Suppressor macrophage treated with lipopolysaccharide for 4 hours (primary cell): Measurements from ENCODE around the gene RAB44.
"Not testable (repeated sequence)": the region's sequence is repeated elsewhere in the genome, so short reads cannot be mapped to it uniquely, and the experiment has no call there.

Experiments used
- DNase-seq: peaks from one replicate; pipeline ENCODE4 v3.0.0-alpha.2; 2020

RAB44 gene

DNA sequence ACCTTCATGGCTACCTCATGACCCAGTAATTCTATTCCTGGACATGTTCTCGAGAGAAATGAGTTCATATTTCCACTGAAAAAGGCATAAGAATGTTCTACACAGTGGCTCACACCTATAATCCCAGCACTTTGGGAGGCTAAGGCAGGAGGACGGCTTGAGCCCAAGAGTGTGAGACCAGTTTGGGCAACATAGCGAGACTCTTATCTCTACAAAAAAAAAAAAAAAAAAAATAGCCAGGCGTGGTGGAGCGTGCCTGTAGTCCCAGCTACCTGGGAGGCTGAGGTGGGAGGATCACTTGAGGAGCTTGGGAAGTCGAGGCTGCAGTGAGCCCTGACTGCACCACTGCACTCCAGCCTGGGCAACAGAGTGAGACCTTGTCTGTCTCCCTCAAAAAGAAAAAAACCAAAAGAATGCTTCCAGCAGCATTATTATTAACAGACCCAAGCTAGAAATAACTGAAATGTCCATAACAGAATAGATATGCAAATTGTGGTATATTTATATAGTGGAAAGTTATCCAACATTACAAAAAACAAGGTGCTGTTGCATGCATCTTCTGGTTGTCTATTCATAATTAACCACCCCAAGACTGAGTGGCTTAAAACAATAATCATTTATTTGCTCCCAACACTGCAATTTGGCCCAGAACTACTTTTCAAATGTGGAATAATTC, 9.4 kb upstream of the RAB44 start:
- no peak for DNase-seq

DNA sequence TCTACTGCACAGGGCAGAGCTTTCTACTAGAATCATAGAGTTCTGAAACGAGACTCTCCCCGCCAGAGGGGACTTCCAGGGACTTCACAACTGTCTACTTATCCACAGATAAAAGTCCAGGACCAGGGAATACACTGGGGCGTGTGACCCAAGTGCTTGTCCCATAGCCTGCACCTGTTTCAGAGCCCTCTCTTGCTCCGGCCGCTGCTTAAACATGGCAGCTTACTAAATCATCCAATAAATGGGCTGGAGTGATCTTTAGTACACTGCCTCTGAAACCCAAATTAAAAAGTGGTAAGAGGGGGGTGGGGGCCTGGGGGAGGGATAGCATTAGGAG, 8.9 kb upstream of the RAB44 start:
- DNase-seq, result no peak

DNA sequence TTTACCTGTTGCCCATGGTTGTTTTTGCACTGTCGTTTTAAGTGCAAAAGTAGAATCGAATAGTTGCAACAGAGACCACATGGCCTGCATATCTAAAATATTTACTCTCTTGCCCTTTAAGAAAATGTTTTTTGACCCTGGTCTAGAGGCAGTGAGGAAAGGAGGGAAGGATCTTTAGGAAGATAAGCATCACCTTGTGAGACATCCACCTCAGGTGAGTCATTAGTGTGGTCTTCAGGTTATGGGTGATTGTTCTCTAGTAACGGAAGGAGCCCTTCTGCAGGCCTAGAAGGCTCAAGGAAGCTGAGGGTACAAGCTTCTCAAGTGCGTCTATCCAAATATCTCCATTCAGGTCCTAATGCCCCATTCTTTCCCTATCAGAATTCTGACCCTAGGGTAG, 6.6 kb upstream of the RAB44 start:
- no peak for DNase-seq

DNA sequence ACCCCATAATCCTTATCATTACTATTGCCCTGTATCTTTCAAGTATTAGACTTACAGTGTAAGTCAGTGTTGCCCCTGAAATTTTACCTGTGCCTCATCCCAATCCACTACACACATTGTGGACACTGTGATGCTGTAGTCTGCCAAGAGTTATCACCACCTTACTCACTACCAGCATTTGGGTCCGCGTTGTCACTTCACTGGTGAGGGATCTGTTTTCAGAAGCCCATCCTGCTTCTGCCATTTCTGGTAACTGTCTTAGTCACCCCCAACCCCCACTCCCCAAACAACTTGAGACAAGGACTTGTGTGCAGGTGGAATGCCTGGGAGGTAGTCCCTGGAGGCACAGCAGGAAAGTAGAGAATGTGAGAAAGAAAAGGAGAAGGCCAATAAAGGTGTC, 6.0 kb upstream of the RAB44 start:
- no peak for DNase-seq

DNA sequence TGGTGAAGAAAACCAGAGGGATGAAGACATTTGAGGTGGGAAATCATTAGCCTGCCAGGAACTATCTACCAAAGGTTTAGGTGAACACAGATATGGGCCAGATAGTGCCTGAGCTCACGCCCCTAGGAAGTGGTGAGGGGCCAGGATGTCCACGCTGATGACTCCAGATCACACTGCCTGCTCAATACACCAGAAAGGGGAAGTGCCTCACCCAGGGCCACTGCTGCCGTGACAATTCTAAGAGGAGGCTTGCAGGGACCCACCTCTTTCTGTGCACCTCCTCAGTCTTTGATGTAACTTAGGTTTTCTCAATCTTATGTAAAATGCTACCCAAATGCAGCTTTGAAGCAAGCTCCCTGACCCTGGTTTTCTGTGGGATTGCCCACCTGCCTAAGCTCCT, 5.4 kb upstream of the RAB44 start:
- DNase-seq, result peak; percentile 76

DNA sequence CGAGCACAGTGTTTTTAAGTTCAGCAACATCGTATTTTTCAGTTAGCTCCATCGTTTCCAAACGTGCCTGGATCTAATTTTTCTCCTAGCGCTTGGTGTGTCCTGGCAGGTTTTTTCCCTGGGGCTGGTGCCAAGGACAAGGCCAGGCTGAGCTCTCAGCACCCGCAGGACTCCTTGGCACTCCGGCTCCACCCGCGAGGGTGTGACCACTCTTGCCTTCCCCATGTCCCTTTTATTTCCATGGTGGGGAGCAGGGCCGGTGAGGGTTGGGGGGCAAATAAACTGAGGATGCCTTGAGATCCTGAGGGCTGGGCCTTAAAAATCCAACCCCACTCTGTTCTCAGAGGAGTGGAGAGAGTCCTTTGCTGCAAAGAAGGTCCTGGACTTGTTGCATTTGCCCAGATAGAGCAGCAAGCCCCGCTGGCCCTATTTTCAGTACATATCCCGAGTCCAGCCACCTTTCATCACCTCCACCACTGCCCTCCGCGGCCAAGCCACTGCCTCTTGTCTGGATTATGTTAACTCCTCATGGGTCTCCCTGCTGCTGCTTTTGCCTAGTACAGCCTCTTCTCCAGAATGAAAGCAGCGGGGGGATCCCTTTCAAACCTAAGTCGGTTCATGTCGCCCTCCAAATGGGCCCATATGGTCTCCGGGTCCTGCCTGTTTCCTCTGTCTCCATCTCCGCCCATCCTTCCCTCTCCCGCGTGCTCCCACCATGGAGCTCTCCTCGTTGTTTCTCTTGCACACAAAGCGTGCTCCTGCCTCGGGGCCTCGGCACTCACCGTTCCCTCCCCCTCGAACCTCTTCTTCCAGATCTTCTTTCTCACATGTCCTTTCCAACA, 4.5 kb upstream of the RAB44 start:
- no peak for DNase-seq

DNA sequence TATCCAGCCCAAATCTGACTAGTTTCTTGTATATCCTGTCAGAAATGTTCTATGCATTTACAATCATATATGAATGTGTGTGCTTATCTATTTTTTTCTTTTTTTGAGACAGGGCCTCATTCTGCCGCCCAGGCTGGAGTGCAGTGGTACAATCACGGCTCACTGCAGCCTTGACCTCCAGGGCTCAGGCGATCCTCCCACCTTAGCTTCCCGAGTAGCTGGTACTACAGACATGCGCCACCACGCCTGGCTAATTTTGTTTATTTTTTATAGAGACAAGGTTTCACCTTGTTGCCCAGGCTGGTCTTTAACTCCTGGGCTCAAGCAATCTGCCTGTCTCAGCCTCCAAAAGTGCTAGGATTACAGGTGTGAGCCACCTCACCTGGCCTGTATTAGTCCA, 3.0 kb upstream of the RAB44 start:
- no peak for DNase-seq

DNA sequence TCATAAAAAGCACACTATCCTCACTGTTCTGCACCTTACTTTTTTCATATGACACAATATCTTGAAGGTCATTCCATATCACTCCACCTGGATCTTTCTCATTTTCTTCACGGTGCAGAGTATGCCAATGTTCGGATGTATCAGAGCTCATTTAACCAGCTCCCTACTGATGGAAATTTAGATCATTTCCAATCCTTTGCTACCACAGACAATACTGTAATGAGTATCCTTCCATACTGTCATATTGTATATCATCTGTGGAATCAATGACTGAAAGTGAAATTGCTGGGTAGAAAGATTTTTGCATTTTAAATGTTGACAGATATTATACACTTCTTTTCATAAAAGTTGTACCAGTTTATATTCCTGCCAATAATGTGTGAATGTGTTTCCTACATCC, 2.2 kb upstream of the RAB44 start:
- no peak for DNase-seq

DNA sequence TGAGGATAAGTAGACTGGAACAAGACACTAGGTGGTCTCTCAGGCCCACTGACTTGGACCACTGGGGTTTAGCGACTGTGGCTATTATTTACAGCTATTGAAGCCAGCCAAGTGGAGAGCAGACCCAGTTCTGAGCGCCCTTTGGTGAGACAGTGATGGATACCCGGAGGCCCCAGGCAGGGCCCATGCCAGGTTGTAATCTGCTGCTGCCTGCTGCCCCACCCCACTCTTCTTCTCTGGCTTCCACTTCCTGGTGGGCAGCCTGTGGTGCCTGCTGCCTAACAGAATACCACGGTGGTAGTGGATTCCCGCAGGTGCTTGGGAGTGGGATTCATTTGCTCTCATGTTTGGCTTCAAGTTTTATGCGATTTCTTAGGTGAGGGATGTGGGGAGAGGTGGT, 570 bp downstream of the RAB44 start:
- no peak for DNase-seq

DNA sequence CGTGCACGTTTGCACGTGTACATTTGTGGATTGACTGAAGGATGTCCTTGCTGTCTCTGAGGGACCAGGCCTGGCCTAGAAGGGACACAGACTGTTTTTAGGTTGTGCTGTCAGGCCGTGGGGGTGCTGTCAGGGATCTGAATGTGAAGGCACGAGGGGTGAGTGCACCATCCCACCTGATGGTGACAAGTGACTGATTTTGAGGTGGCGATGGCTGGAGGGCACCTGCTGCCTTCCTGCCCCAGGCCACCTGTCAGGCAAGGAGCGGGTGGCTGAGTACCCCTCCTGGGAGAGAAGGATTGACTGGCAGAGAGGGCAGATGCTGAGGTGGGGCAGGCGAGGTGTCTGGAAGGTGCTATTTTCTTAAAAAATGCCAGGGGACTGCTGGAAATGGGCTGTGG, 1.2 kb downstream of the RAB44 start:
- no peak for DNase-seq

DNA sequence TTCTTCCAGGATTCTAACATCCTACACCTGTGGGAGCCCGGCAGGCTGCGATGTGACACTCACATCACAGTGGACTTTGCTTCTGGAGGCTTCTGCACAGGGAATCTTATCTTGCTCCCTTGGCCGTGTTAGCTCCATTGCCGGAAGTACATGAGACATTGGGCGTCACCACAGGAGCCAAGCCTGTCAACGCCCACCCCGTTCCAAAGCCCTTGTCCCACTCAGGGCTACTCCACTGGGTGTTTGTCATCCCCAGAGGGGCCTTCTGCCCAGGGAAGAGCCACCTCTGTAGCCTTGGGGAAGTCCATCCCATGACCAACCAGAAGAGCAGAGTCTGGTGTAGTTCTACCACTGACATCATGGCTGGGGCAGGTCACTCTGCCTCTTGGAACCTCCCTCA, 1.7 kb downstream of the RAB44 start:
- no peak for DNase-seq

DNA sequence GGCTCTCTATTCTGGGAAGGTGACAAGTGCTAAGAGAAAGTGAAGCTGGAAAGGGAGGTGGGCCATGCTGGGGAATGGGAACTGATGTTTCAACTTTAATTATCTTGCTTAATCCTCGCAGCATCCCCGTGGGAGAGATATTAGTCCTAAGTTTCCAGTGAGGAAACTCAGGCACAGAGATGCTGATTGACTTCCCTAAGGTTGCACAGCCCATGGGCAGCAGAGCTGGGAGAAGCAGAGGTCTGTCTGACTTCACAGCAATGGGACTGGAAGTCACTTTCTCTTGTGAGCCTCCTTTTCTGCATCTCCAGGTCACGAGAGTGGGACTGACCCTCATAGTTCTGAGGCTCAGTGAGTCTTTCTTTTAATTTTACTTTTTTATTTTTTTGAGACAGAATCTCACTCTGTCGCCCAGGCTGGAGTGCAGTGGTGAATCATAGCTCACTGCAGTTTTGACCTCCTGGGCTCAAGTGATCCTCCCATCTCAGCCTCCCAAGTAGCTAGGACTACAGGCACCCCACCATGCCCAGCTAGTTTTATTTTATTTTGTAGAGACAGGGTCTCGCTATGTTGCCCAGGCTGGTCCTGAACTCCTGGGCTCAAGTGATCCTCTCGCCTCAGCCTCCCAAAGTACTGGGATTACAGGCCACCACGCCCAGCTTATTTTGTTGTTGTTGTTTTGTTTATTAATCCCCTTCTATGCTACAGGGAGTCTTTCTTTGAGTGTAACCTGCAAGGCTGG, 2.6 kb downstream of the RAB44 start:
- no peak for DNase-seq

DNA sequence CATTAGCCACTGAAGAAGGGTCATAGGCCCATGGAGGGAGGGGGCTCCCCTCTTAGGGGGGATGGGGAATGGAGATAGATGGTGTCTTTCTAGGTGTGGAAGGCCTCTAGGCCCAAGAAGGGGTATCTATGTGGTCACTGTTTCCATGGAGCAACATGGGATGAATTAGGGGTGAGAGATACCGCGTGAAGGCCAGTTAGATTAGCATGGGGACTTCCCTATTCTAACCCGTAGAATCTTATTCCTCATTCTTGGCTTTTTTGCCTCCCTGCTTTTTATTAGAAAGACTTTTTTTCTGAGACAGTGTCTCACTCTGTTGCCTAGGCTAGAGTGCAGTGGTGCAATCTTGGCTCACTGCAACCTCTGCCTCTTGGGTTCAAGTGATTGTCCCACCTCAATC, 3.2 kb downstream of the RAB44 start:
- peak; percentile 64 for DNase-seq

DNA sequence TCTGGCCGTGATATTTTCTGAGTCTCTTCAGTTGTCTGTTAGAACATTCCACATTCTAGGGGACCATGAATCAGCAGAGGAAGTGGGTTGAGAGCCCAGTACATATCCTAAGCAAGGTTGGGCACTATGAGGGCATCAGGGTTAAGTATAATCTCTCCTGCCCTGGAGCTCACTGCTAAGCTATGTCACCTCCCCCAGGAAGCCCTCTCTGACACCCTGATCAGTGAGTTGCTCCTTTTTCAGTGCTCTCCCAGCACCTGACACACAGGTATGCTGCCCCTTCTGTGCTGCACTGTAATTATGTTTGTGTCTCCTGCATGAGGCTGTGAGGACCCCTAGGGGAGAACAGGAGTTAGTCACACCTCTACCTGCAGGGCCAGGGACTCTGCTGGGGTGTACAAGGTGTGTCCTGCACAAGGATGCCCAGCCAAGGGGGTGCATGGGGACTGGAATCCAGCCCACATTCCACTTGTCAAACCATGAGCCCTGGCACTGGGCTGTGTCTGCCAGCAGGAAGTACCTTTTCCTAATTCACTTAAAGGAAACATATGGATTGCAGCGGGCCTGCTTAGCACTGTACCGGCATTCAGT, 3.9 kb downstream of the RAB44 start:
- no peak for DNase-seq

DNA sequence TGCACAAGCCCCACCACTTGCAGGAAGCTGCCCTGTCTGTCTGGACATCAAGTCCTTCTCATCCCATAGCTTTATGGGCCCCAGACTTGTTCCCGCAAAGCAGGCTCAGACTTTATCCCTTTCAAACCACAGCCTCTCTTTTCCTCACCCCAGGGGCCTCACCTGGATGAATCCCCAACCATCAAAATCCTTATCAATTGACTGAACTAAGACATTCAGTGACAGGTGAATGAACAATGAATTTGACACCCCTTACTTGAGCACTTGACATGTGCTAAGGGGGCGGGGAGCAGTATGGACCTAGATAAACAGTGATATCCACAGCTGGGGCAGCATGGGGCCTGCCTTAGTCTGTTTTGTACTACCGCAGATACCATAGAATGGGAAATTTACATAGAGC, 5.0 kb downstream of the RAB44 start:
- no peak for DNase-seq

DNA sequence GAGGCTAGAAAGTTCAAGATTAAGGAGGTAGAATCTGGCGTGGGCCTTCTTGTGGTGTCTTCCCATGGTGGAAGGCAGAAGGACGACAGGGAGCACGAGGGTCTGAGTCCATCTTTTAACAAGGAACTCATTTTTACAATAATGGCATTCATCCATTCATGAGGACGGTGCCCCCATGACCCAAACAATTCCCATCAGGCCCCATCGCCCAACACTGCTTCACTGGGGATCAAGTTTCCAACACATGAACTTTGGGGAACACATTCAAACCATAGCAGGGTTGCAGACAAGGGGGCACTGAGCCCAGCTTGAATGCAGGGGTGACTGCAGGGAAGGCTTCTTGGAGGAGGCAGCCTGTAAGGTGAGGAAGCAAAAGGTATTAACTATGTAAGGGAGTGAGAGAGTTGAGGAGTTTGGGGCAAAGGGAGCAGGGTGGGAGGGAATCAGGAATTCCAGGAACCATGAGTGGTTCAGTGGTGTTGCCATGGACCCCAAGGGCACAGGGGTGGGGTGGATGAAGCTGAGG, 5.5 kb downstream of the RAB44 start:
- DNase-seq, result no peak

DNA sequence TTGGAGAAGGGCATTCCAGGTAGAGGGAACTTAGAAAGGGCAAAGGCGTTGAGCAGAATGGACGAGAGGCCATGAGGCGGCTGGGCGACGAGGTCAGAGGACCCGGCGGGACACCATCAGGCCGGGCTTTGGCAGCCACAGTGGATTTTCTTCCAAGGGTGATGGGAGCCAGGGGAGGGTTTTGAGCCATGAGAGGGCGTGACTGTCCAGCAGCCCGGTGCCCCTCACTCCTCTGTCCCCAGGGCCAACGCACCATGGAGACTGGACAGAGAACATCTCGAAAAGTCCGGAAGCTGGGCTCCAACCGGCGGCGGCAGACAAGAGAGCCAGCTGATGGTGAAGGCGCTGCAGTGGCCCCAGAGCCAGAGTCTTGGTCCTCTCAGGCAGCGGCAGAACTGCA, 6.4 kb downstream of the RAB44 start:
- DNase-seq, result no peak

DNA sequence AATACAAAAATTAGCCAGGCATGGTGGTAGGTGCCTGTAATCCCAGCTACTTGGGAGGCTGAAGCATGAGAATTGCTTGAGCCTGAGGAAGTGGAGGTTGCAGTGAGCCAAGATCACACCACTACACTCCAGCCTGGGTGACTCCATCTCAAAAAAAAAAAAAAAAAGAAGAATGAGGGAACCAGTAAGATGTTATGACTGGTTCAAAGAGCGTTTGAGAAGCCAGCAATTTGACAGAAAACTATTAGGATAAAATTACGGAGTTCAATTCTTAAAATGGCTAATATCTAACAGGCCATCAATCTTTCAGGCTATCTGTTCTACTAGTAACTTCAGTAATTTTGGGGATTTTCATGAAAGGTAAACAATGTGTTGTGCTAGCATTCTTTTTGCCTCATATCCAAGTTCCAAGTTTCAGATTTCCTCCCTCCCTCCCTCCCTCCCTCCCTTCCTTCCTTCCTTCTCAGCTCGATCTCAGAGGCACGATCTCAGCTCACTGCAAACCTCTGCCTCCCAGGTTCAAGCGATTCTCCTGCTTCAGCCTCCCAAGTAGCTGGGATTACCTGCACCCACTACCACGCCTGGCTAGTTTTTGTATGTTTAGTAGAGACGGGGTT, 7.4 kb downstream of the RAB44 start:
- not testable (repeated sequence) for DNase-seq

DNA sequence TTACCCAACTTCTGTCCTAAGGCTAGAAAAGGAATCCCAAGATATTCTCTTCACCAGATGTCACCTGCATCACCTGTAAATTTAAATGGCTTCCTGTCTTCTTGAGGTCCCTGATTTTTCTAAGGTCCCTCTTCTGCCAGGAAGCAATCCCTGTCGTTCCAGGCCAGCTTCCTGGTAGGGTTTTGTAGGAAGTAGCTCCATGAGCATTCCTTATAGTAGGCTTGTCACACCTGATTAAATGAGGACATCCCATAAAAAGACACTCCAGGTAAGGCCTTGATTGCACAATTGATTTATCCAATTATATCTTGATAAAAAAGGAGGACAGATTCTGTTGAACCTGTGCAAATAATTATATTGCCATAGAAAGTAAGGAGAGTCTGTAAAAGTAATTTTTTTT, 8.7 kb downstream of the RAB44 start:
- DNase-seq, result no peak

DNA sequence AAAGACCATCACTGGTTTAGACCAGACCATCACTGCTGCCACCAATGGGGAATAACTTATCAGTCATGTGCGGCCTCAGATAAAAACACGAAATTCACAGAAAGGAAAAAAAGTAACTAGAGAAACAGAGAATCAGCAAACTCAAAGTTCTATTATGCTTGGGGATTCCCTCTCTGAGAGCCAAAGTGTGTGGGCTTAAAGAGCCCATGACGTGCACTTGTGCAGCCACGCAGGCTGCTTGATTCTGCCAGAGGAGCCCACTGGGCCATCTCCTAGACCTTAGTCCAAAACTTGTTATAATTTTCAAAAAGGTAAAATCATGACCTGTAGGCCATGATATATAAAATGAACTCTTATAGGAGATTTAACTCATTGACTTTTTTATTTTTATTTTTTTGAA, 15.2 kb downstream of the RAB44 start:
- DNase-seq, result no peak

DNA sequence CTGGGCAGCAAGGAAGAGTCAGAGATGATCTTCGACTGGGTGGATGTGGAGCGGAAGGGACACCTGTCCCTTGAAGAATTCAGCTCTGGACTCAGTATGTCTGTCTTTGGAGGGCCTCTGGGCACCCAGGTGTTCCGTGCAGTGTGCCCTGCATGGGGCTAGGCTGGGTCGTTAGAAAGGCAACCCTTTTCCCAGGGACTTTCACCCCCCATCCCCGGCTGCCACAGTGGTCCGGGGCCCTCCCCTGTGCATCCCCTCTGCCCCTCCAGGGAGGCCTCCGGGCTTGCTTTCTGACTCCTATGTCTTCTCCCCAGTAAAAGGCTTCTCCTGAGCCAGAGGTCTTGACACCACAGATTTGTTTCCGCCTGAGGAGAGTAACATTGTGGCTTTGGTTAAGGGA, 16.2 kb downstream of the RAB44 start:
- DNase-seq, result no peak

DNA sequence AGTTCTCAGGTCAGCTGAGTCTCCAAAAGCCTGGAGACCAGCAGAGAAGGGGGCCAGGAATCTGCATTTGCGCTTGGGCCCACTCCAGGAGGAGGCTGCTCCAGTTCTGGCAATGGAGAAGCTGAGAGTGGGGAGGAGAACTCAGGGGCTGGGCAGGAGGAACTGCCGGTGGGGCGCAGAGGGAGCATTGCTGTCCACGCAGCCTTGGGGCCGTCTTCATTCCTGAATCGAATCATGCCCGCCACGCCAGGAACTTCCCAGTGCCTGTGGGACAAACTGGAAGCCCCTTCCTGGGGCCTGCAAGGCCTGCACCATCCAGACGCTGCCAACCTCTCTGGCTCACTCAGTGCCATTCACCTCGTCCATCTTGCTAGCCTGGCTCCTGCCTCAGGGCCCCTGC, 16.9 kb downstream of the RAB44 start:
- no peak for DNase-seq

DNA sequence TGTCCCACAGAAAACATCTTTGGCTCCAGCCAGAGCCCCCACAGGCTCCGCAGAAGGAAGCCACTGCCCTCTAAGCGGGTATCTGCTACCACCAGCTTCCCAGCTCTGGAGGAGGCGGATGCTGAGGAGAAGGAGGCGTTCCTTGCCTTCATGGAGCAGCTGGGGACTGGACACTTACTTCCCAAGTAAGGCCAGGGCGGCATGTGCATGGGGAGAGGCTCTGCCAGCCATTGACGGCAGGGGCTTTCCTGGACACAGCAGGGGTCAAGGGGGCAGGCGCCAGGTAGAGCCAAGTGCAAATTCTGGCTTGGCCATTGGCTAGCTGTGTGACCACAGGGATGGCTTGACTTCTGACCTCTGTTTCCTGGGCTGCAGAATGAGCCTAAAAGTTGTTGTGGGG, 17.8 kb downstream of the RAB44 start:
- DNase-seq, result no peak
